NCI-H82 treated with DMSO at 0.1 percent for 48 hours (cell line): ENCODE data around the gene RNF217.
"Not testable (repeated sequence)": the region's sequence is repeated elsewhere in the genome, so short reads cannot be mapped to it uniquely, and the experiment has no call there.

ENCODE experiments used
- DNase-seq: peaks from one replicate; lab custom pipeline; 2025; ENCODE audit not compliant: unreplicated experiment; lab: John Stamatoyannopoulos, UW

Gene RNF217

GRCh38 chr6:124962639-124963415 lies 590 bp downstream of the RNF217 start:
- peak; percentile 42 for DNase-seq

- no peak for DNase-seq
Observed at GRCh38 chr6:124963416-124963785, 1.2 kb downstream of the RNF217 start.

- DNase-seq: no peak
Observed at GRCh38 chr6:124963831-124964763, 1.9 kb downstream of the RNF217 start.

GRCh38 chr6:124964764-124965105 lies 2.5 kb downstream of the RNF217 start:
- DNase-seq: no peak

GRCh38 chr6:124965424-124965850 lies 3.2 kb downstream of the RNF217 start:
- DNase-seq: not testable (repeated sequence)

GRCh38 chr6:124967444-124967843 lies 5.2 kb downstream of the RNF217 start:
- no peak for DNase-seq

GRCh38 chr6:124968401-124968800 lies 6.2 kb downstream of the RNF217 start:
- no peak for DNase-seq

GRCh38 chr6:124970243-124970642 lies 8.0 kb downstream of the RNF217 start:
- DNase-seq: no peak

- no peak for DNase-seq
Observed at GRCh38 chr6:124970763-124971162, 8.5 kb downstream of the RNF217 start.

- no peak for DNase-seq
Observed at GRCh38 chr6:124973780-124974179, 11.5 kb downstream of the RNF217 start.

- no peak for DNase-seq
Observed at GRCh38 chr6:124974771-124975377, 12.6 kb downstream of the RNF217 start.

GRCh38 chr6:124977067-124977908 lies 15.1 kb downstream of the RNF217 start:
- no peak for DNase-seq

- no peak for DNase-seq
Observed at GRCh38 chr6:124978451-124979293, 16.4 kb downstream of the RNF217 start.

- no peak for DNase-seq
Observed at GRCh38 chr6:124979294-124979678, 17.0 kb downstream of the RNF217 start.

GRCh38 chr6:124982669-124983068 lies 20.4 kb downstream of the RNF217 start:
- DNase-seq: no peak

- DNase-seq: no peak
Observed at GRCh38 chr6:124983383-124984083, 21.3 kb downstream of the RNF217 start.

GRCh38 chr6:124984668-124985338 lies 22.6 kb downstream of the RNF217 start:
- DNase-seq: no peak

- DNase-seq: no peak
Observed at GRCh38 chr6:124986164-124986563, 23.9 kb downstream of the RNF217 start.

GRCh38 chr6:124987291-124987690 lies 25.1 kb downstream of the RNF217 start:
- no peak for DNase-seq
